ENCODE data around the gene GPR17.

GPR17 gene

GRCh38 chr2:127639111-127639474 lies 6.9 kb upstream of the GPR17 start:
- FAIRE-seq (no peak), DNase-seq (ENCODE audit: insufficient read length) (no peak)
- TF ChIP-seq POLR2A (IDR thresholded peaks at IDR 0.05; ENCODE audit: low read depth, low read length) = no peak

GRCh38 chr2:127640082-127641072 lies 5.6 kb upstream of the GPR17 start:
- peak; percentile 76 for DNase-seq (ENCODE audit: insufficient read length)
- TF ChIP-seq POLR2AphosphoS5 (IDR thresholded peaks at IDR 0.05; ENCODE audit: low read depth, low read length) (no peak), POLR2A (IDR thresholded peaks at IDR 0.05; ENCODE audit: low read depth, low read length) (no peak), TAF1 (IDR thresholded peaks at IDR 0.05; ENCODE audit: borderline replicate concordance, low read depth, low read length) (no peak)
- no peak for FAIRE-seq

GRCh38 chr2:127641133-127641532 lies 4.8 kb upstream of the GPR17 start:
- FAIRE-seq (no peak), DNase-seq (ENCODE audit: insufficient read length) (no peak)
- no peak for TF ChIP-seq TAF1 (IDR thresholded peaks at IDR 0.05; ENCODE audit: borderline replicate concordance, low read depth, low read length)
- TF ChIP-seq POLR2AphosphoS5 (IDR thresholded peaks at IDR 0.05; ENCODE audit: low read depth, low read length) = no peak
- TF ChIP-seq POLR2A (IDR thresholded peaks at IDR 0.05; ENCODE audit: low read depth, low read length) = no peak

GRCh38 chr2:127641846-127642507 lies 4.0 kb upstream of the GPR17 start:
- DNase-seq (ENCODE audit: insufficient read length) = no peak
- FAIRE-seq = no peak
- TF ChIP-seq TAF1 (IDR thresholded peaks at IDR 0.05; ENCODE audit: borderline replicate concordance, low read depth, low read length) = no peak

GRCh38 chr2:127642706-127643438 lies 3.1 kb upstream of the GPR17 start:
- DNase-seq (ENCODE audit: insufficient read length) = no peak
- no peak for TF ChIP-seq POLR2AphosphoS5 (IDR thresholded peaks at IDR 0.05; ENCODE audit: low read depth, low read length)
- no peak for TF ChIP-seq POLR2A (IDR thresholded peaks at IDR 0.05; ENCODE audit: low read depth, low read length)
- no peak for TF ChIP-seq TAF1 (IDR thresholded peaks at IDR 0.05; ENCODE audit: borderline replicate concordance, low read depth, low read length)
- FAIRE-seq = no peak

- TF ChIP-seq TAF1 (IDR thresholded peaks at IDR 0.05; ENCODE audit: borderline replicate concordance, low read depth, low read length) (no peak), POLR2A (IDR thresholded peaks at IDR 0.05; ENCODE audit: low read depth, low read length) (no peak), POLR2AphosphoS5 (IDR thresholded peaks at IDR 0.05; ENCODE audit: low read depth, low read length) (no peak)
- FAIRE-seq = no peak
- no peak for DNase-seq (ENCODE audit: insufficient read length)
Measured at GRCh38 chr2:127643439-127644065, 2.4 kb upstream of the GPR17 start.

GRCh38 chr2:127644066-127645025 lies 1.6 kb upstream of the GPR17 start:
- TF ChIP-seq POLR2AphosphoS5 (IDR thresholded peaks at IDR 0.05; ENCODE audit: low read depth, low read length) = no peak
- no peak for TF ChIP-seq POLR2A (IDR thresholded peaks at IDR 0.05; ENCODE audit: low read depth, low read length)
- no peak for TF ChIP-seq TAF1 (IDR thresholded peaks at IDR 0.05; ENCODE audit: borderline replicate concordance, low read depth, low read length)
- FAIRE-seq = no peak

GRCh38 chr2:127645026-127645394 lies 943 bp upstream of the GPR17 start:
- FAIRE-seq = no peak
- TF ChIP-seq TAF1 (IDR thresholded peaks at IDR 0.05; ENCODE audit: borderline replicate concordance, low read depth, low read length) (no peak), POLR2A (IDR thresholded peaks at IDR 0.05; ENCODE audit: low read depth, low read length) (no peak), POLR2AphosphoS5 (IDR thresholded peaks at IDR 0.05; ENCODE audit: low read depth, low read length) (no peak)

More at GRCh38 chr2:127644066-127645025, 1.6 kb upstream of the GPR17 start:
- DNase-seq (ENCODE audit: insufficient read length) = no peak

GRCh38 chr2:127646487-127647241 lies 711 bp downstream of the GPR17 start:
- DNase-seq (ENCODE audit: insufficient read length) (no peak), FAIRE-seq (no peak)
- TF ChIP-seq POLR2A (IDR thresholded peaks at IDR 0.05; ENCODE audit: low read depth, low read length) (no peak), POLR2AphosphoS5 (IDR thresholded peaks at IDR 0.05; ENCODE audit: low read depth, low read length) (no peak), TAF1 (IDR thresholded peaks at IDR 0.05; ENCODE audit: borderline replicate concordance, low read depth, low read length) (no peak)

More at GRCh38 chr2:127645026-127645394, 943 bp upstream of the GPR17 start:
- DNase-seq (ENCODE audit: insufficient read length) = no peak
